GM12878 (cell line): ENCODE results near the gene MEIKIN. TPM values are rescaled to one million over a fixed set of nuclear protein-coding genes. Genes with fewer than 3 reads are reported as not detected.

ENCODE experiments used
- ATF3 ChIP-seq: IDR thresholded peaks from 2 replicates; pipeline ENCODE4 v1.6.1; 2011; ENCODE audit warnings: low read depth, mild to moderate bottlenecking, low read length, moderate library complexity, borderline replicate concordance; ENCODE audit errors: extremely low read depth
- BHLHE40 ChIP-seq, 2 experiments: fragments of 450-650 bp in 1 of 2; IDR thresholded peaks; 2 replicates each; pipeline ENCODE4 v1.6.1; 2011 to 2017; ENCODE audit warnings: low read depth in 2 of 2, borderline replicate concordance in 1 of 2, improper control_type of control experiment in 1 of 2, low read length in 1 of 2, mild to moderate bottlenecking in 1 of 2
- CHD1 ChIP-seq: IDR thresholded peaks from 2 replicates; pipeline ENCODE4 v1.6.1; 2012; ENCODE audit warnings: low read depth, low read length, improper control_type of control experiment
- CHD2 ChIP-seq: IDR thresholded peaks from 2 replicates; pipeline ENCODE4 v1.6.1; 2011; ENCODE audit warnings: low read depth, low read length, improper control_type of control experiment, borderline replicate concordance
- CHD4 ChIP-seq: fragments of 200-600 bp; sonication (generic); IDR thresholded peaks from 2 replicates; pipeline ENCODE4 v1.6.1; 2016; ENCODE audit warnings: mild to moderate bottlenecking
- ELK1 ChIP-seq: IDR thresholded peaks from 2 replicates; pipeline ENCODE4 v1.6.1; 2012; ENCODE audit warnings: low read depth, low read length, improper control_type of control experiment
- JUNB ChIP-seq: IDR thresholded peaks from 2 replicates; pipeline ENCODE4 v1.6.1; 2016; ENCODE audit warnings: antibody characterized with exemption, mild to moderate bottlenecking
- KDM1A ChIP-seq: fragments of 200-600 bp; sonication (generic); IDR thresholded peaks from 2 replicates; pipeline ENCODE4 v1.6.1; 2016; ENCODE audit warnings: borderline replicate concordance
- LARP7 ChIP-seq: fragments of 450-650 bp; IDR thresholded peaks from 2 replicates; pipeline ENCODE4 v1.6.1; 2017; ENCODE audit warnings: mild to moderate bottlenecking
- MYB ChIP-seq: fragments of 150-350 bp; IDR thresholded peaks from 2 replicates; pipeline ENCODE4 v1.6.1; 2014; ENCODE audit warnings: mild to moderate bottlenecking, low read depth, low read length, borderline replicate concordance
- NKRF ChIP-seq: fragments of 450-650 bp; conservative IDR thresholded peaks from 2 replicates; pipeline ENCODE4 v1.6.1; 2017; ENCODE audit warnings: mild to moderate bottlenecking, moderate library complexity
- NR2C1 ChIP-seq: fragments of 450-650 bp; IDR thresholded peaks from 2 replicates; pipeline ENCODE4 v1.6.1; 2017; ENCODE audit warnings: antibody characterized with exemption, mild to moderate bottlenecking, moderate library complexity
- NR2F1 ChIP-seq: fragments of 450-650 bp; conservative IDR thresholded peaks from 2 replicates; pipeline ENCODE4 v1.6.1; 2017; ENCODE audit warnings: mild to moderate bottlenecking
- PAX5 ChIP-seq: IDR thresholded peaks from 2 replicates; pipeline ENCODE4 v1.6.1; 2011; ENCODE audit warnings: low read depth, low read length, borderline replicate concordance
- POU2F2 ChIP-seq: IDR thresholded peaks from 3 replicates; pipeline ENCODE4 v1.6.1; 2011; ENCODE audit warnings: low read depth, mild to moderate bottlenecking, low read length, borderline replicate concordance
- RB1 ChIP-seq: fragments of 450-650 bp; formaldehyde crosslinking; IDR thresholded peaks from 2 replicates; pipeline ENCODE4 v1.6.1; 2017; ENCODE audit warnings: mild to moderate bottlenecking, borderline replicate concordance
- REST ChIP-seq: IDR thresholded peaks from 2 replicates; pipeline ENCODE4 v1.6.1; 2012; ENCODE audit warnings: mild to moderate bottlenecking, low read depth, low read length
- SIX5 ChIP-seq: IDR thresholded peaks from 2 replicates; pipeline ENCODE4 v1.6.1; 2011; ENCODE audit warnings: mild to moderate bottlenecking, low read depth, low read length, moderate library complexity; ENCODE audit not compliant: severe bottlenecking
- SUPT20H ChIP-seq: IDR thresholded peaks from 2 replicates; pipeline ENCODE4 v1.6.1; 2011; ENCODE audit warnings: low read depth, mild to moderate bottlenecking, low read length, moderate library complexity, borderline replicate concordance; ENCODE audit not compliant: control insufficient read depth
- TAF1 ChIP-seq: IDR thresholded peaks from 2 replicates; pipeline ENCODE4 v1.6.1; 2011; ENCODE audit warnings: mild to moderate bottlenecking, low read depth, low read length, borderline replicate concordance
- WRNIP1 ChIP-seq: IDR thresholded peaks from 2 replicates; pipeline ENCODE4 v1.6.1; 2011; ENCODE audit warnings: low read depth, low read length, improper control_type of control experiment, borderline replicate concordance
- YBX1 ChIP-seq: fragments of 450-650 bp; IDR thresholded peaks from 2 replicates; pipeline ENCODE4 v1.6.1; 2016; ENCODE audit warnings: antibody characterized with exemption
- ZNF622 ChIP-seq: fragments of 450-650 bp; IDR thresholded peaks from 2 replicates; pipeline ENCODE4 v1.6.1; 2017; ENCODE audit warnings: mild to moderate bottlenecking, inconsistent platforms
- ZZZ3 ChIP-seq: IDR thresholded peaks from 2 replicates; pipeline ENCODE4 v1.6.1; 2011; ENCODE audit warnings: low read depth; ENCODE audit not compliant: control insufficient read depth, insufficient read length
- polyA plus RNA-seq, 11 experiments: library from polyadenylated mRNA; depleted of rRNA in 4 of 11; unstranded in 6 of 11; stranded (reverse) in 5 of 11; fragments of >200 nt; fragmentation: Nextera tagmentation in 4 of 11; fragmentation: Illumina TruSeq in 1 of 11; extraction: Ambion mirVana in 4 of 11; extraction: Trizol in 1 of 11; gene quantifications; 1 replicate in 1 of 11; 2 replicates in 10 of 11; pipeline versions ENCODE4 v1.2.1 to v1.2.3, GENCODE V29; 2011 to 2016; ENCODE audit warnings: inconsistent platforms in 2 of 11, missing spikeins in 2 of 11, low read depth in 1 of 11
- total RNA-seq, 4 experiments: library from RNA; depleted of rRNA in 3 of 4; stranded (reverse); fragments of >200 nt in 3 of 4; fragmentation: Illumina TruSeq in 1 of 4; extraction: Trizol in 1 of 4; gene quantifications; 2 replicates each; pipeline versions ENCODE4 v1.2.1 to v1.2.3, GENCODE V29; 2013 to 2021

MEIKIN gene
- total and polyA plus RNA-seq, 10 of the 15 experiments (the other 5 are each of a cell fraction or from before 2014, with no cell fraction given) = not detected

- TF ChIP-seq REST (no peak), NKRF (peak; percentile 71), POU2F2 (no peak; the same call in 2 of the 3 replicates), PAX5 (no peak), MYB (peak; percentile 83; the same call in 1 of the 2 replicates), SUPT20H (no peak), NR2F1 (peak; percentile 73; the same call in 1 of the 2 replicates), KDM1A (no peak), SIX5 (no peak), JUNB (peak; percentile 22; the same call in 1 of the 2 replicates), CHD4 (no peak), NR2C1 (peak; percentile 77), ATF3 (peak; percentile 86; the same call in 1 of the 2 replicates), ELK1 (no peak), ZZZ3 (no peak), RB1 (peak; percentile 37; the same call in 1 of the 2 replicates), BHLHE40 (IDR thresholded peaks at IDR 0.05; ENCODE audit: borderline replicate concordance in 1 of 2, low read depth in 2 of 2, low read length in 1 of 2) (peak; percentile 94 to 98), CHD1 (no peak), LARP7 (no peak; the same call in none of the 2 replicates), WRNIP1 (no peak), ZNF622 (no peak), TAF1 (peak; percentile 89), YBX1 (no peak), CHD2 (peak; percentile 81)
These were observed 148.4 kb downstream of the MEIKIN start, which contains the start of gene FNIP1 (continued) for GRCh38 chr5:131796793-131797693.
